H1 (cell line): Measurements from ENCODE around the gene HOTAIR. TPM values are rescaled to one million over a fixed set of nuclear protein-coding genes. Genes with fewer than 3 reads are reported as not detected.

Source experiments
- CTCF ChIA-PET: fragments of 300-600 bp; sonication (Branson Sonifier 250); formaldehyde crosslinking; loops from one replicate; lab custom pipeline; 2021; ENCODE audit not compliant: partially characterized antibody; lab: Charles Lee
- POLR2A ChIA-PET: fragments of 300-600 bp; sonication (Branson Sonifier 250); formaldehyde crosslinking; loops from one replicate; lab custom pipeline; 2021; ENCODE audit warnings: inconsistent platforms; ENCODE audit not compliant: partially characterized antibody; lab: Charles Lee
- DNase-seq, 2 experiments: peaks; one replicate each; pipeline versions ENCODE4 v3.0.0 to v3.0.0-alpha.2; 2010 to 2022; ENCODE audit warnings: low spot score in 2 of 2, low read depth in 1 of 2, mixed read lengths in 1 of 2
- FAIRE-seq: peaks from 2 replicates; lab custom pipeline; 2011; peaks lifted over from hg19 to GRCh38; lab: Jason Lieb, UNC
- H2AFZ ChIP-seq: 2 replicates; pipeline ENCODE4 v1.8.1; 2012; ENCODE audit warnings: low read length, inconsistent platforms
- H2AK5ac ChIP-seq: 2 replicates; pipeline ENCODE4 v1.6.1; 2013; ENCODE audit warnings: low read depth, low read length
- H2BK120ac ChIP-seq: replicated peaks from 2 replicates; pipeline ENCODE3; 2013; ENCODE audit warnings: low read depth, low read length, inconsistent platforms
- H2BK12ac ChIP-seq: 2 replicates; pipeline ENCODE4 v1.6.1; 2013; ENCODE audit warnings: low read depth, low read length
- H2BK15ac ChIP-seq: 2 replicates; pipeline ENCODE4 v1.6.1; 2013; ENCODE audit warnings: low read length
- H2BK20ac ChIP-seq: 2 replicates; pipeline ENCODE4 v1.6.1; 2013; ENCODE audit warnings: low read length
- H2BK5ac ChIP-seq: 2 replicates; pipeline ENCODE4 v1.6.1; 2013; ENCODE audit warnings: low read depth, low read length
- H3K14ac ChIP-seq: 2 replicates; pipeline ENCODE4 v1.6.1; 2013; ENCODE audit warnings: inconsistent platforms; ENCODE audit not compliant: insufficient read length
- H3K18ac ChIP-seq: 2 replicates; pipeline ENCODE4 v1.6.1; 2013; ENCODE audit warnings: low read length; ENCODE audit errors: extremely low read depth
- H3K23ac ChIP-seq: 2 replicates; pipeline ENCODE4 v1.6.1; 2013; ENCODE audit warnings: inconsistent platforms; ENCODE audit not compliant: insufficient read length
- H3K23me2 ChIP-seq: 2 replicates; pipeline ENCODE4 v1.6.1; 2013; ENCODE audit warnings: low read depth, low read length
- H3K27ac ChIP-seq: 2 replicates; pipeline ENCODE4 v1.6.1; 2011; ENCODE audit warnings: low read depth, low read length, inconsistent platforms
- H3K27me3 ChIP-seq, 4 experiments: replicated peaks in 1 of 4; 1 replicate in 1 of 4; 2 replicates in 3 of 4; pipeline versions ENCODE4 v1.6.1 to v1.8.1; 2011 to 2013; ENCODE audit warnings: low read length in 3 of 4, mild to moderate bottlenecking in 3 of 4, inconsistent platforms in 2 of 4, mixed read lengths in 2 of 4, moderate library complexity in 1 of 4; ENCODE audit not compliant: control insufficient read depth in 3 of 4, insufficient read depth in 3 of 4; ENCODE audit errors: extremely low read depth in 1 of 4
- H3K36me3 ChIP-seq, 4 experiments: 2 replicates each; pipeline versions ENCODE4 v1.6.1 to v1.8.1; 2011 to 2013; ENCODE audit warnings: mild to moderate bottlenecking in 4 of 4, low read length in 3 of 4, moderate library complexity in 2 of 4, control low read depth in 1 of 4, inconsistent platforms in 1 of 4; ENCODE audit not compliant: insufficient read depth in 4 of 4, control insufficient read depth in 2 of 4
- H3K4ac ChIP-seq: replicated peaks from 2 replicates; pipeline ENCODE3; 2013; ENCODE audit warnings: low read length, low read depth, mixed read lengths, inconsistent platforms; ENCODE audit not compliant: insufficient read length
- H3K4me1 ChIP-seq, 4 experiments: replicated peaks in 1 of 4; 1 replicate in 1 of 4; 2 replicates in 3 of 4; pipeline versions ENCODE4 v1.6.1 to v1.8.1; 2011 to 2013; ENCODE audit warnings: low read length in 3 of 4, inconsistent platforms in 2 of 4, mixed read lengths in 1 of 4; ENCODE audit not compliant: insufficient read depth in 4 of 4, control insufficient read depth in 3 of 4
- H3K4me2 ChIP-seq, 2 experiments: 2 replicates each; pipeline versions ENCODE4 v1.6.1 to v1.8.1; 2011 to 2013; ENCODE audit warnings: low read depth in 2 of 2, low read length in 2 of 2, control low read depth in 1 of 2, inconsistent platforms in 1 of 2, mild to moderate bottlenecking in 1 of 2; ENCODE audit not compliant: insufficient read depth in 1 of 2
- H3K4me3 ChIP-seq, 4 experiments: fragments of 200-600, 300-600 bp in 1 of 4; sonication (generic), shearing (Covaris generic), sonication (Bioruptor Twin) in 1 of 4; 2 replicates each; pipeline versions ENCODE4 v1.5.1 to v1.8.1; 2011 to 2016; ENCODE audit warnings: low read length in 4 of 4, low read depth in 3 of 4, control low read depth in 2 of 4, inconsistent platforms in 2 of 4, mild to moderate bottlenecking in 2 of 4, mixed read lengths in 1 of 4, moderate library complexity in 1 of 4; ENCODE audit not compliant: insufficient read depth in 2 of 4; ENCODE audit errors: extremely low read depth in 1 of 4
- H3K56ac ChIP-seq: replicated peaks from 2 replicates; pipeline ENCODE3; 2013; ENCODE audit warnings: low read depth, mild to moderate bottlenecking, mixed read lengths, low read length, inconsistent platforms; ENCODE audit not compliant: insufficient read length
- H3K79me1 ChIP-seq: 2 replicates; pipeline ENCODE4 v1.6.1; 2013; ENCODE audit warnings: low read depth, low read length, control low read depth
- H3K79me2 ChIP-seq, 2 experiments: 2 replicates each; pipeline versions ENCODE4 v1.6.1 to v1.8.1; 2012 to 2013; ENCODE audit warnings: low read length in 2 of 2, mild to moderate bottlenecking in 2 of 2, inconsistent platforms in 1 of 2; ENCODE audit not compliant: insufficient read depth in 2 of 2, control insufficient read depth in 1 of 2
- H3K9ac ChIP-seq, 4 experiments: replicated peaks in 1 of 4; 1 replicate in 1 of 4; 2 replicates in 3 of 4; pipeline versions ENCODE4 v1.6.1 to v1.8.1; 2011 to 2013; ENCODE audit warnings: low read depth in 3 of 4, low read length in 3 of 4, control low read depth in 2 of 4, mild to moderate bottlenecking in 2 of 4, moderate library complexity in 2 of 4, inconsistent platforms in 1 of 4; ENCODE audit errors: extremely low read depth in 1 of 4
- H3K9me3 ChIP-seq, 2 experiments: 2 replicates each; pipeline versions ENCODE4 v1.6.1 to v1.8.1; 2012 to 2013; ENCODE audit warnings: mild to moderate bottlenecking in 2 of 2, moderate library complexity in 2 of 2, control low read depth in 1 of 2, inconsistent platforms in 1 of 2, low read depth in 1 of 2, low read length in 1 of 2, mixed read lengths in 1 of 2; ENCODE audit not compliant: insufficient read depth in 2 of 2
- H4K20me1 ChIP-seq, 2 experiments: replicated peaks in 1 of 2; 2 replicates each; pipeline versions ENCODE3 to v1.8.1; 2011 to 2013; ENCODE audit warnings: inconsistent platforms in 2 of 2, low read length in 2 of 2, mild to moderate bottlenecking in 1 of 2; ENCODE audit not compliant: insufficient read depth in 2 of 2, control insufficient read depth in 1 of 2
- H4K5ac ChIP-seq: 2 replicates; pipeline ENCODE4 v1.6.1; 2013; ENCODE audit warnings: low read length, low read depth, mixed read lengths, inconsistent platforms; ENCODE audit not compliant: insufficient read length
- H4K8ac ChIP-seq: 2 replicates; pipeline ENCODE4 v1.8.0; 2013; ENCODE audit warnings: mild to moderate bottlenecking, moderate library complexity, low read length, inconsistent platforms; ENCODE audit not compliant: insufficient read depth; ENCODE audit errors: extremely low read depth
- H4K91ac ChIP-seq: replicated peaks from 2 replicates; pipeline ENCODE3; 2013; ENCODE audit warnings: low read length, mixed read lengths, inconsistent platforms; ENCODE audit not compliant: insufficient read length
- CHD2 ChIP-seq: IDR thresholded peaks from 2 replicates; pipeline ENCODE4 v1.6.1; 2012; ENCODE audit warnings: low read length, improper control_type of control experiment
- CTCF ChIP-seq, 3 experiments: IDR thresholded peaks; 1 replicate in 2 of 3; 2 replicates in 1 of 3; pipeline versions ENCODE4 v1.5.1 to v1.6.1; 2011; ENCODE audit warnings: low read length in 3 of 3, mild to moderate bottlenecking in 3 of 3, inconsistent platforms in 2 of 3, low read depth in 1 of 3, moderate library complexity in 1 of 3; ENCODE audit not compliant: insufficient read depth in 1 of 3; ENCODE audit errors: control extremely low read depth in 1 of 3
- KDM4A ChIP-seq: IDR thresholded peaks from one replicate; pipeline ENCODE4 v1.7.1; 2012; ENCODE audit warnings: low read depth, mild to moderate bottlenecking, moderate library complexity, low read length, inconsistent platforms; ENCODE audit not compliant: severe bottlenecking
- KDM5A ChIP-seq: fragments of 200-600 bp; IDR thresholded peaks from 2 replicates; pipeline ENCODE4 v1.7.1; 2012; ENCODE audit warnings: mild to moderate bottlenecking, low read length, inconsistent platforms, mixed read lengths
- MAFK ChIP-seq: IDR thresholded peaks from 2 replicates; pipeline ENCODE4 v1.6.1; 2012; ENCODE audit warnings: low read depth, mild to moderate bottlenecking, improper control_type of control experiment, low read length
- TCF12 ChIP-seq: IDR thresholded peaks from 2 replicates; pipeline ENCODE4 v1.6.1; 2011; ENCODE audit warnings: low read depth, mild to moderate bottlenecking, low read length
- TEAD4 ChIP-seq: IDR thresholded peaks from 2 replicates; pipeline ENCODE4 v1.6.1; 2012; ENCODE audit warnings: low read depth, low read length, inconsistent platforms, mixed read lengths
- YY1 ChIP-seq: IDR thresholded peaks from 2 replicates; pipeline ENCODE4 v1.6.1; 2011; ENCODE audit warnings: low read depth, mild to moderate bottlenecking, low read length
- WGBS, 2 experiments: shearing (Covaris generic) in 1 of 2; methylation state at CpG; one replicate each; pipeline versions ENCODE4 v1.1.6 to v1.1.7; 2013 to 2015; ENCODE audit warnings: low lambda C conversion rate in 2 of 2, mixed read lengths in 2 of 2, inconsistent platforms in 1 of 2, low coverage in 1 of 2, missing lambda C conversion rate in 1 of 2; ENCODE audit not compliant: insufficient replicate concordance in 2 of 2, insufficient coverage in 1 of 2, insufficient read length in 1 of 2; ENCODE audit errors: extremely low coverage in 1 of 2, missing lambda C conversion rate in 1 of 2; 5-methylcytosine and 5-hydroxymethylcytosine counted together
- polyA plus RNA-seq, 7 experiments: library from polyadenylated mRNA; depleted of rRNA in 3 of 7; stranded (reverse) in 5 of 7; unstranded in 2 of 7; fragments of >200 nt in 5 of 7; fragments of 200-250 nt in 2 of 7; gene quantifications; 1 replicate in 5 of 7; 2 replicates in 1 of 7; 4 replicates in 1 of 7; pipeline versions ENCODE4 v1.2.1 to v1.2.3, GENCODE V29; 2011 to 2013; ENCODE audit warnings: missing spikeins in 2 of 7, mixed read lengths in 2 of 7
- total RNA-seq: library from RNA; stranded (reverse); fragmentation: NEBNext Ultra II Directional; extraction: Animal tissue kit (Norgen Biotek cat#: 25700); gene quantifications from 2 replicates; pipeline ENCODE4 v1.2.1, GENCODE V29; 2021

The HOTAIR gene
- total and polyA plus RNA-seq, 2 of the 8 experiments (the other 6 are each of a cell fraction or from before 2014, with no cell fraction given): not detected

GRCh38 chr12:53952871-53953734 is 21.7 kb downstream of the HOTAIR start:
- peak overlapping the region in 1 of 4 experiments; percentile 6; a peak in 1 of 8 replicates for H3K4me3 ChIP-seq
- peaks cover 100% of the 10 kb centered on the region in 4 experiments for H3K27me3 ChIP-seq
- no peak overlapping the region for H4K5ac ChIP-seq
- H3K79me1 ChIP-seq: no peaks in the 10 kb centered on the region
- H3K56ac ChIP-seq: no peak overlapping the region
- no peak overlapping the region for H4K91ac ChIP-seq
- ChIA-PET CTCF (interaction anchor here (0.7 to 5.6 kb wide), 23 partner anchors 8 to 244 kb away, joined by 3 to 40 read pairs (median 5); partner anchors contain the start of genes CISTR, HOXC10, HOXC11 and HOXC4), POLR2A (interaction anchor here (0.7 to 3.2 kb wide), 5 partner anchors 8 to 38 kb away, joined by 3 to 12 read pairs (median 3); partner anchors contain the start of gene HOXC13)
- H2AFZ ChIP-seq: no peak overlapping the region
- H3K27ac ChIP-seq: no peak overlapping the region
- H3K23me2 ChIP-seq: no peaks in the 10 kb centered on the region
- no peak overlapping the region for H3K4me2 ChIP-seq
- H3K36me3 ChIP-seq: peaks cover 0 to 9% (median 0%) of the 10 kb centered on the region in 4 experiments; a peak in 1 of 8 replicates
- H4K8ac ChIP-seq: no peak overlapping the region
- H3K79me2 ChIP-seq: no peaks in the 10 kb centered on the region
- no peak overlapping the region for H3K14ac ChIP-seq
- H2BK12ac ChIP-seq: no peak overlapping the region
- peaks cover 0 to 19% (median 4%) of the 10 kb centered on the region in 4 experiments; a peak in 6 of 7 replicates for H3K4me1 ChIP-seq
- no peak overlapping the region for H3K23ac ChIP-seq
- 12% methylated on average over 15 of the region's 38 CpGs; no CpG with 5 or more reads in 1 of the 2 experiments for WGBS, 2 experiments
- no peaks in the 10 kb centered on the region; a peak in 1 of 4 replicates for H3K9me3 ChIP-seq
- H3K18ac ChIP-seq: no peak overlapping the region
- DNase-seq (peak in 1 of 2 experiments; percentile 81), FAIRE-seq (no peak)
- H2AK5ac ChIP-seq: no peak overlapping the region
- H4K20me1 ChIP-seq: peaks cover 29 to 54% of the 10 kb centered on the region in 2 experiments
- no peak overlapping the region for H2BK5ac ChIP-seq
- no peak overlapping the region for H3K9ac ChIP-seq
- H2BK120ac ChIP-seq: no peak overlapping the region
- H2BK15ac ChIP-seq: no peak overlapping the region
- H3K4ac ChIP-seq: no peak overlapping the region
- H2BK20ac ChIP-seq: no peak overlapping the region
- TF ChIP-seq TCF12 (no peak), CTCF (IDR thresholded peaks at IDR 0.05; ENCODE audit: control extremely low read depth in 1 of 3, insufficient read depth in 1 of 3, low read depth in 1 of 3, low read length in 3 of 3) (no peak), KDM4A (no peak), TEAD4 (peak; percentile 93), KDM5A (no peak), MAFK (no peak), YY1 (no peak), CHD2 (no peak)
